HepG2 (cell line): ENCODE data around the gene CCDC148. TPM values are rescaled to one million over a fixed set of nuclear protein-coding genes. Genes with fewer than 3 reads are reported as not detected.

Source experiments
- ARID5B ChIP-seq: IDR thresholded peaks from 2 replicates; pipeline ENCODE4 v1.4.0; 2020; ENCODE audit warnings: mild to moderate bottlenecking, missing genetic modification reagents
- CSRNP1 ChIP-seq: sonication (generic); formaldehyde crosslinking; IDR thresholded peaks from 2 replicates; pipeline ENCODE4 v1.8.1; 2023; ENCODE audit warnings: mild to moderate bottlenecking, missing genetic modification reagents
- DNMT3B ChIP-seq: conservative IDR thresholded peaks from 2 replicates; pipeline ENCODE4 v1.6.1; 2016; ENCODE audit warnings: missing biosample characterization, control low read depth
- MAZ ChIP-seq, 2 experiments: sonication (generic) in 1 of 2; formaldehyde crosslinking in 1 of 2; IDR thresholded peaks; 2 replicates each; pipeline versions ENCODE4 v1.5.0 to v1.6.1; 2012 to 2020; ENCODE audit warnings: low read depth in 2 of 2, mild to moderate bottlenecking in 2 of 2, borderline replicate concordance in 1 of 2, improper control_type of control experiment in 1 of 2, low read length in 1 of 2, missing genetic modification reagents in 1 of 2, moderate library complexity in 1 of 2
- NFYC ChIP-seq: IDR thresholded peaks from 2 replicates; pipeline ENCODE4 v1.6.1; 2016; ENCODE audit warnings: missing genetic modification reagents, missing compliant biosample characterization
- REPIN1 ChIP-seq: sonication (generic); formaldehyde crosslinking; IDR thresholded peaks from 2 replicates; pipeline ENCODE4 v1.8.0; 2022; ENCODE audit warnings: missing genetic modification reagents, low read depth, mild to moderate bottlenecking, borderline replicate concordance
- SCMH1 ChIP-seq: sonication (generic); formaldehyde crosslinking; IDR thresholded peaks from 2 replicates; pipeline ENCODE4 v1.9.0; 2021; ENCODE audit warnings: missing genetic modification reagents, mild to moderate bottlenecking, borderline replicate concordance
- SRF ChIP-seq: IDR thresholded peaks from 2 replicates; pipeline ENCODE4 v1.6.1; 2011; ENCODE audit warnings: mild to moderate bottlenecking, low read depth, low read length, moderate library complexity
- ZFP1 ChIP-seq: IDR thresholded peaks from 2 replicates; pipeline ENCODE4 v1.6.1; 2016
- ZHX2 ChIP-seq, 2 experiments: sonication (generic) in 1 of 2; formaldehyde crosslinking in 1 of 2; IDR thresholded peaks; 2 replicates each; pipeline versions ENCODE4 v1.6.1 to v1.9.0; 2014 to 2022; ENCODE audit warnings: antibody characterized with exemption in 1 of 2, borderline replicate concordance in 1 of 2, inconsistent platforms in 1 of 2, low read depth in 1 of 2, missing genetic modification reagents in 1 of 2
- ZNF256 ChIP-seq: sonication (generic); formaldehyde crosslinking; conservative IDR thresholded peaks from 2 replicates; pipeline ENCODE4 v1.4.0; 2020; ENCODE audit warnings: missing genetic modification reagents
- ZNF414 ChIP-seq: sonication (generic); formaldehyde crosslinking; IDR thresholded peaks from 2 replicates; pipeline ENCODE4 v1.5.0; 2020; ENCODE audit warnings: missing genetic modification reagents
- ZNF44 ChIP-seq: sonication (generic); formaldehyde crosslinking; IDR thresholded peaks from 2 replicates; pipeline ENCODE4 v1.5.1; 2020; ENCODE audit warnings: mild to moderate bottlenecking, missing genetic modification reagents
- ZNF530 ChIP-seq: sonication (generic); formaldehyde crosslinking; IDR thresholded peaks from 2 replicates; pipeline ENCODE4 v1.5.0; 2020; ENCODE audit warnings: low read depth, mild to moderate bottlenecking, missing genetic modification reagents
- ZNF557 ChIP-seq: sonication (generic); formaldehyde crosslinking; IDR thresholded peaks from 2 replicates; pipeline ENCODE4 v1.4.0; 2020; ENCODE audit warnings: missing genetic modification reagents
- ZNF816 ChIP-seq: sonication (generic); formaldehyde crosslinking; IDR thresholded peaks from 2 replicates; pipeline ENCODE4 v1.8.0; 2022; ENCODE audit warnings: missing genetic modification reagents, mild to moderate bottlenecking, borderline replicate concordance
- polyA plus RNA-seq, 8 experiments: library from polyadenylated mRNA; depleted of rRNA in 3 of 8; stranded (reverse) in 7 of 8; unstranded in 1 of 8; fragments of >200 nt; fragmentation: Illumina TruSeq in 4 of 8; extraction: Trizol in 4 of 8; gene quantifications; 2 replicates each; pipeline versions ENCODE4 v1.2.1 to v1.2.3, GENCODE V29; 2011 to 2016; ENCODE audit warnings: low read depth in 4 of 8, missing spikeins in 1 of 8, mixed read lengths in 1 of 8; ENCODE audit not compliant: insufficient read depth in 1 of 8
- total RNA-seq, 5 experiments: library from RNA; depleted of rRNA; stranded (reverse); fragments of >200 nt; fragmentation: Illumina TruSeq; extraction: Trizol; gene quantifications; 2 replicates each; pipeline ENCODE4 v1.2.3, GENCODE V29; 2016; ENCODE audit warnings: low read depth in 1 of 5

CCDC148 gene
- total and polyA plus RNA-seq, 2 of the 13 experiments (the other 11 are each of a cell fraction or from before 2014, with no cell fraction given): 0.30 to 0.49 TPM

GRCh38 chr2:158456309-158457066 is at the start of gene CCDC148, which contains the start of gene PKP4 (continued):
- TF ChIP-seq ZHX2 (IDR thresholded peaks at IDR 0.05; ENCODE audit: low read depth) (no peak), ZHX2 (CRISPR knock-in tag; IDR thresholded peaks at IDR 0.05; ENCODE audit: borderline replicate concordance) (no peak), CSRNP1 (no peak; the same call in 1 of the 2 replicates), ZNF557 (CRISPR knock-in tag) (no peak), ZNF816 (CRISPR knock-in tag) (0 out of 2 replicates have a peak, but pooled peaks have one; percentile 34), ZNF256 (no peak), MAZ (IDR thresholded peaks at IDR 0.05; ENCODE audit: borderline replicate concordance, low read depth, low read length) (peak; percentile 73), MAZ (CRISPR knock-in tag; IDR thresholded peaks at IDR 0.05; ENCODE audit: low read depth) (peak; percentile 32; the same call in 1 of the 2 replicates), DNMT3B (CRISPR knock-in tag) (no peak), ARID5B (CRISPR knock-in tag) (no peak), SRF (no peak), ZNF44 (no peak), NFYC (CRISPR knock-in tag) (peak; percentile 91), ZFP1 (CRISPR knock-in tag) (no peak), REPIN1 (CRISPR knock-in tag) (no peak), ZNF530 (CRISPR knock-in tag) (no peak), SCMH1 (no peak), ZNF414 (CRISPR knock-in tag) (no peak)
